Loucy (cell line): Measurements from ENCODE around the gene ING5.

Experiments used
- EZH2phosphoT487 ChIP-seq: fragments of 200-600 bp; IDR thresholded peaks from 2 replicates; pipeline ENCODE4 v1.6.1; 2018; ENCODE audit warnings: antibody characterized with exemption, mild to moderate bottlenecking, moderate library complexity, borderline replicate concordance
- TF ChIP-seq, protein P1 (sequence below): fragments of 200-600 bp; sonication (generic); conservative IDR thresholded peaks from 2 replicates; pipeline ENCODE4 v1.5.1; 2014; ENCODE audit warnings: mild to moderate bottlenecking, antibody characterized with exemption, low read length

DNA sequence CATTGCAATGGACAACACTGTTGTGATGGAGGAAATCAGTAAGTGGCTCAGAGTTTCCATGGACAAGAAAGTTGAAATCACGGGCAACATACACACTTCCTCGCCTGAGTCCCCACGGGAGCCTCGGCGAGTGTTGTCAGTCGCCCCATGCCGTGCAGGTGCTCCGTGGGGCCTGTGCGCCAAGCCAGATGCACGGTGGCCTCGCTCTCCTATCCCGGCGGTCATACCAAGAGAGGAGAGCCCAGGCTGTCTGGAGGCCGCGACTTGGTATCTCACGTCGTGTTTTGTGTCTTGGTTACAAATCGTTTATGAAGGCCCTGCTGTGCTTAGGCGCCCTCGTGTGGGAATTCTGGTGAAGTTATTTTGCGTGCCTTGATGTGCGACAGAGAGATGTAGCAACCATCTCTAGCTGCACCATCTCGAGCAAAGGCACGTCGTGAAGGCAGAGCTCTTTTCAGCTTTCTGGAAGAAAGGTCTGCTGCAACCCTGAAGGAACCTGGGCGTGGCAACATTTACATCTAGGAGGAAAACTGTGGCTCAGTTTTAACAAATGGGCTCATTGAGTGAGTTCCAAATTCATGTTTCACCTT lies 42.6 kb upstream of the ING5 start:
- TF ChIP-seq, protein P1, sequence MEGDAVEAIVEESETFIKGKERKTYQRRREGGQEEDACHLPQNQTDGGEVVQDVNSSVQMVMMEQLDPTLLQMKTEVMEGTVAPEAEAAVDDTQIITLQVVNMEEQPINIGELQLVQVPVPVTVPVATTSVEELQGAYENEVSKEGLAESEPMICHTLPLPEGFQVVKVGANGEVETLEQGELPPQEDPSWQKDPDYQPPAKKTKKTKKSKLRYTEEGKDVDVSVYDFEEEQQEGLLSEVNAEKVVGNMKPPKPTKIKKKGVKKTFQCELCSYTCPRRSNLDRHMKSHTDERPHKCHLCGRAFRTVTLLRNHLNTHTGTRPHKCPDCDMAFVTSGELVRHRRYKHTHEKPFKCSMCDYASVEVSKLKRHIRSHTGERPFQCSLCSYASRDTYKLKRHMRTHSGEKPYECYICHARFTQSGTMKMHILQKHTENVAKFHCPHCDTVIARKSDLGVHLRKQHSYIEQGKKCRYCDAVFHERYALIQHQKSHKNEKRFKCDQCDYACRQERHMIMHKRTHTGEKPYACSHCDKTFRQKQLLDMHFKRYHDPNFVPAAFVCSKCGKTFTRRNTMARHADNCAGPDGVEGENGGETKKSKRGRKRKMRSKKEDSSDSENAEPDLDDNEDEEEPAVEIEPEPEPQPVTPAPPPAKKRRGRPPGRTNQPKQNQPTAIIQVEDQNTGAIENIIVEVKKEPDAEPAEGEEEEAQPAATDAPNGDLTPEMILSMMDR: peak; percentile 63
- no peak for TF ChIP-seq EZH2phosphoT487
